Heart right ventricle (tissue), 16 donors: ENCODE measurements around the gene RIN1. TPM values are rescaled to one million over a fixed set of nuclear protein-coding genes. Genes with fewer than 3 reads are reported as not detected.

ENCODE experiments used
- ATAC-seq, 8 donors: fragments of 200-7000 bp; cut with Tn5 transposase; one replicate each; pipeline ENCODE4 v1.9.1; 2020; ENCODE audit warnings: mild to moderate bottlenecking in 8 of 8, moderate library complexity in 8 of 8, moderate number of reproducible peaks in 1 of 8
- DNase-seq, 2 donors: peaks; one replicate each; pipeline ENCODE4 v3.0.0-alpha.2; 2020
- H3K27ac ChIP-seq, 10 donors: fragments of 200-600 bp; sonication (generic) in 2 of 10; one replicate each; pipeline versions ENCODE4 v1.5.0 to v1.8.0; 2020 to 2022; ENCODE audit warnings: mild to moderate bottlenecking in 3 of 10
- H3K27me3 ChIP-seq, 7 donors: fragments of 200-600 bp; one replicate each; pipeline ENCODE4 v1.8.0; 2021 to 2022; ENCODE audit warnings: mild to moderate bottlenecking in 2 of 7
- H3K36me3 ChIP-seq, 9 donors: fragments of 200-600 bp; sonication (generic) in 1 of 9; one replicate each; pipeline versions ENCODE4 v1.5.0 to v1.8.0; 2020 to 2022; ENCODE audit warnings: mild to moderate bottlenecking in 2 of 9
- H3K4me1 ChIP-seq, 9 donors: fragments of 200-600 bp; sonication (generic) in 1 of 9; one replicate each; pipeline versions ENCODE4 v1.5.0 to v1.8.0; 2020 to 2022; ENCODE audit warnings: mild to moderate bottlenecking in 4 of 9
- H3K4me3 ChIP-seq, 10 donors: fragments of 200-600 bp; sonication (generic) in 2 of 10; one replicate each; pipeline versions ENCODE4 v1.5.0 to v1.8.0; 2020 to 2022; ENCODE audit warnings: mild to moderate bottlenecking in 7 of 10, moderate library complexity in 2 of 10
- H3K9me3 ChIP-seq, 11 donors: fragments of 200-600 bp in 10 of 11; sonication (generic) in 2 of 11; one replicate each; pipeline versions ENCODE4 v1.5.0 to v1.8.0; 2013 to 2022; ENCODE audit warnings: mild to moderate bottlenecking in 2 of 11, control low read depth in 1 of 11, moderate library complexity in 1 of 11
- WGBS, 2 donors: extraction: QIAGEN DNeasy Blood & Tissue Kit; methylation state at CpG; one replicate each; pipeline ENCODE4 v1.1.7; 2013; ENCODE audit warnings: inconsistent platforms in 1 of 2; 5-methylcytosine and 5-hydroxymethylcytosine counted together
- intact Hi-C, 10 donors: fragments of 100-400 bp; cut with DNase I; formaldehyde crosslinking; loops; one replicate each; pipeline versions ENCODE4 v1.11.1 to v1.14.2; 2022
- polyA plus RNA-seq, 2 donors: library from polyadenylated mRNA; stranded (reverse); fragments of 200-250 nt; gene quantifications; one replicate each; pipeline ENCODE4 v1.2.3, GENCODE V29; 2013
- total RNA-seq, 10 donors: library from RNA; stranded (reverse); fragmentation: NEBNext Ultra II Directional in 3 of 10; extraction: Animal tissue kit (Norgen Biotek cat#: 25700) in 3 of 10; gene quantifications; one replicate each; pipeline versions ENCODE4 v1.2.1 to v1.2.4, GENCODE V29; 2021 to 2023
- TF ChIP-seq, protein P1 (sequence below), 9 donors: fragments of 200-600 bp; sonication (generic) in 2 of 9; IDR thresholded peaks; one replicate each; pipeline versions ENCODE4 v1.5.0 to v1.8.0; 2021 to 2022; ENCODE audit warnings: antibody characterized with exemption in 9 of 9, mild to moderate bottlenecking in 5 of 9, moderate library complexity in 1 of 9
- donor health status: Arrhythmogenic right ventricular cardiomyopathy.
- donor health status: ischemic (EF 13 %, LVEDD 7.1; RV severe dilation, severe dysfunction).
- donor health status: healthy with polysubstance abuse.
- donor health status: DM: no; HTN: yes; CAD: no.
- donor health status: DM: no; HTN: no; CAD: no.
- donor health status: ischemic (EF 25% LVEDD 6.9; RV normal size, moderate dysfunction).
- donor health status: ischemic (EF 25% LVEDD 5.7; RV mildly dilated, moderate dysfunction).
- donor health status: healthy.
- donor health status: DM: yes; HTN: yes; CAD: no.
- donor health status: Ischemic cardiomyopathy.
- donor health status: ischemic (EF 35%, LVEDD 5.7; RV mildly dilated, moderate dysfunction).
- donor health status: nonischemic (EF 11% LVEDD 7.7; RV severe dilation, severe dysfunction).
- donor health status: DM: yes; HTN: yes; CAD: no.
- donor health status: PGD.
- donor health status: ischemic (EF 29% LVEDD 5.4; RV normal size, mild dysfunction).
- donor health status: nonischemic (EF 23%, LVEDD 6.1; RV moderate dilation, normal function).

Gene RIN1
- total and polyA plus RNA-seq, 12 donors = 0.81 to 10.8 (median 1.9) TPM

DNA sequence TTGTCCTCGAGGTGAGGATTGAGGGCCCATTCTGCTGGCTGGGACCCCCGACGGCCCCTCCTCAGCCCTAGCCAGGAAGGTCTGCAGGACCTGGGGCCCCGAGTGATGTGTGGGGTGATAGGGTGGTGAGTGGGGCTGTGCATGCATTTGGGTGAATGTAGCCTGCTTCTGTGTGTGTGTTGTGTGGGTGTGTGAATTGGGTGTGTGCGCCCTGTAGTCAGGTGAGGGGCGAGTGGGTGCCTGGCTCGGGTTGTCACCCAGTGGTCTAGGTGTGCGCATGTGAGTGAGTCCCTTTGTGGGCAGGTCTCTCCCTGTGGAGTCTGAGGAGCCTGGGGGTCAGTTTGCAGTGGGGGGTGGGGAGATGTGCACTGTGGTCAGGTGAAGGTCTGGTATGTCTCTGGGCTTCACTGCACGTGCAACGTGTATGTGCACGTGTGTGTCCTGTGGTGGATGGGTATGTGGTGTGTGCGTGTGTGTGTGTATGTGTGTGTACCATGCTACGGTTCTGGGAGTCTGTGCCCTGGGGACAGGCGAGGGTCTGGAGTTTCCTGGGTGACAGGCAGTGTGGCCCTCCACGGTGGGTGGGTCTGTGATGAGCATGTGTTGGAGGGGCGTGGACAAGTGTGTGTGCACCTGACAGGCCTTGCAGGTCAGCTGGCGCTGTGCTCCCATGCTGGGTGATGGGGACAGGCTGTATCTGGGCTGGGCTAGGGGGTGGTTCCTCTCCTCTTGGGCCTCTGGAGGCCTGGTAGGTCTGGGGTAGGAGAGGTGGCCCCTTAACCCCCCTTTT, 43.5 kb downstream of the RIN1 start:
- H3K36me3 ChIP-seq = no peaks in the 10 kb centered on the region
- H3K27ac ChIP-seq = no peak overlapping the region
- DNase-seq (no peak), ATAC-seq (no peak)
- H3K9me3 ChIP-seq = no peaks in the 10 kb centered on the region
- peaks cover 17 to 45% (median 35%) of the 10 kb centered on the region in 7 donors for H3K27me3 ChIP-seq
- H3K4me3 ChIP-seq = no peak overlapping the region
- TF ChIP-seq, protein P1, sequence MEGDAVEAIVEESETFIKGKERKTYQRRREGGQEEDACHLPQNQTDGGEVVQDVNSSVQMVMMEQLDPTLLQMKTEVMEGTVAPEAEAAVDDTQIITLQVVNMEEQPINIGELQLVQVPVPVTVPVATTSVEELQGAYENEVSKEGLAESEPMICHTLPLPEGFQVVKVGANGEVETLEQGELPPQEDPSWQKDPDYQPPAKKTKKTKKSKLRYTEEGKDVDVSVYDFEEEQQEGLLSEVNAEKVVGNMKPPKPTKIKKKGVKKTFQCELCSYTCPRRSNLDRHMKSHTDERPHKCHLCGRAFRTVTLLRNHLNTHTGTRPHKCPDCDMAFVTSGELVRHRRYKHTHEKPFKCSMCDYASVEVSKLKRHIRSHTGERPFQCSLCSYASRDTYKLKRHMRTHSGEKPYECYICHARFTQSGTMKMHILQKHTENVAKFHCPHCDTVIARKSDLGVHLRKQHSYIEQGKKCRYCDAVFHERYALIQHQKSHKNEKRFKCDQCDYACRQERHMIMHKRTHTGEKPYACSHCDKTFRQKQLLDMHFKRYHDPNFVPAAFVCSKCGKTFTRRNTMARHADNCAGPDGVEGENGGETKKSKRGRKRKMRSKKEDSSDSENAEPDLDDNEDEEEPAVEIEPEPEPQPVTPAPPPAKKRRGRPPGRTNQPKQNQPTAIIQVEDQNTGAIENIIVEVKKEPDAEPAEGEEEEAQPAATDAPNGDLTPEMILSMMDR (IDR thresholded peaks at IDR 0.05) = no peak
- 58 to 60% methylated on average over 17 of the region's 17 CpGs for WGBS, 2 donors
- peaks cover 5 to 28% (median 22%) of the 10 kb centered on the region in 9 donors for H3K4me1 ChIP-seq
- intact Hi-C loops = no loop called here

GRCh38 chr11:66291706-66292542, 44.3 kb downstream of the RIN1 start, which contains the start of gene TMEM151A:
Gene TMEM151A (plus strand): TSS chr11:66291894. CDS start chr11:66292014, 120 bp downstream.
- peak within 1 kb of the TSS in 9 of 10 donors; percentile 22 to 48 (median 40) for H3K4me3 ChIP-seq
- H3K9me3 ChIP-seq = no peaks in the 10 kb centered on the region
- ATAC-seq (no peak), DNase-seq (no peak)
- peaks cover 17 to 45% (median 35%) of the 10 kb centered on the region in 7 donors for H3K27me3 ChIP-seq
- H3K4me1 ChIP-seq = peaks cover 5 to 36% (median 30%) of the 10 kb centered on the region in 9 donors
- H3K27ac ChIP-seq = no peak within 1 kb of the TSS
- TF ChIP-seq, protein P1 (IDR thresholded peaks at IDR 0.05) = no peak
- intact Hi-C loops = no loop called here
- 1 to 2% methylated on average over 70 to 90 of the region's 95 CpGs for WGBS, 2 donors
- H3K36me3 ChIP-seq = peaks cover 0 to 1% (median 0%) of the 10 kb centered on the region in 9 donors

DNA sequence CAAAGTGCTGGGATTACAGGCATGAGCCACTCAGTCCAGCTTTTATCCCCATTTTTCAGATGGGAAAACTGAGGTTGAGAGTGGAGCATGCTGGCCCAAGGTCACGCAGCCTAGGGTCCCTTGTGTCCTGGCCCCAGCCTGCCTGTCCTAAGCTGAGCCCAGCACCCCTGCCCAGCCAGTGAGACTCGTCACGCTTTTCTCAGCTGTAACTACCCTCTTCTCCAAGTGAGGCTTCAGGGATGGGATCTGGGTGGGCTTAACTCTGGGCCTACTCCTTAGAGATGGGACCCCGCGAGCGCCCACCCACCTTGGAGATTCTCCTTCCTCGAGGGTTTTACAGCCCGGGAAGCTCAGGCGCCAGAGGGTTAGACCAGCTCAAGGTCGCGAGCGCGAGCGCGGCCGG, 44.9 kb downstream of the RIN1 start:
- Histone ChIP-seq H3K27me3 (peaks cover 17 to 45% (median 35%) of the 10 kb centered on the region in 7 donors), H3K27ac (no peak overlapping the region), H3K4me1 (peaks cover 5 to 39% (median 35%) of the 10 kb centered on the region in 9 donors), H3K36me3 (peaks cover 0 to 3% (median 0%) of the 10 kb centered on the region in 9 donors), H3K9me3 (no peaks in the 10 kb centered on the region), H3K4me3 (no peak overlapping the region)
- no peak for DNase-seq
- 16 to 20% methylated on average over 16 of the region's 16 CpGs for WGBS, 2 donors
- ATAC-seq = no peak
- intact Hi-C loops = no loop called here
- TF ChIP-seq, protein P1 (IDR thresholded peaks at IDR 0.05) = no peak

- H3K4me1 ChIP-seq = peaks cover 5 to 49% (median 39%) of the 10 kb centered on the region in 9 donors
- H3K27me3 ChIP-seq = peaks cover 17 to 45% (median 35%) of the 10 kb centered on the region in 7 donors
- H3K9me3 ChIP-seq = no peaks in the 10 kb centered on the region
- WGBS, 2 donors = 73 to 77% methylated on average over 2 of the region's 2 CpGs
- DNase-seq (no peak), ATAC-seq (no peak)
- H3K36me3 ChIP-seq = peaks cover 0 to 3% (median 0%) of the 10 kb centered on the region in 9 donors
- H3K27ac ChIP-seq = no peak overlapping the region
- intact Hi-C loops = no loop called here
- H3K4me3 ChIP-seq = no peak overlapping the region
- TF ChIP-seq, protein P1 (IDR thresholded peaks at IDR 0.05) = no peak
These were observed 46.0 kb downstream of the RIN1 start for GRCh38 chr11:66290330-66290621.
